Measurements from ENCODE around the gene SH3BGRL. TPM values are rescaled to one million over a fixed set of nuclear protein-coding genes. Genes with fewer than 3 reads are reported as not detected.
"Not testable (repeated sequence)": the region's sequence is repeated elsewhere in the genome, so short reads cannot be mapped to it uniquely, and the experiment has no call there.

SH3BGRL gene
- total RNA-seq, 1 experiment from 2014 or later = 54.4 TPM

GRCh38 chrX:81305240-81305639 lies 103.3 kb downstream of the SH3BGRL start:
- Histone ChIP-seq H3K36me3 (ENCODE audit: insufficient read depth, low read length, poor library complexity, severe bottlenecking) (no peaks in the 10 kb centered on the region), H3K27ac (ENCODE audit: low read depth, low read length, poor library complexity, severe bottlenecking) (no peak overlapping the region), H3K4me3 (ENCODE audit: low read depth, low read length, poor library complexity, severe bottlenecking) (no peak overlapping the region), H3K27me3 (replicated peaks; ENCODE audit: insufficient read depth, low read depth, low read length, poor library complexity) (no peaks in the 10 kb centered on the region), H3K9me3 (ENCODE audit: low read depth, low read length, poor library complexity, severe bottlenecking) (no peaks in the 10 kb centered on the region), H3K4me1 (ENCODE audit: insufficient read depth, low read length, poor library complexity, severe bottlenecking) (no peaks in the 10 kb centered on the region)
- DNase-seq (ENCODE audit: low spot score) = no peak
- TF ChIP-seq, protein P1, sequence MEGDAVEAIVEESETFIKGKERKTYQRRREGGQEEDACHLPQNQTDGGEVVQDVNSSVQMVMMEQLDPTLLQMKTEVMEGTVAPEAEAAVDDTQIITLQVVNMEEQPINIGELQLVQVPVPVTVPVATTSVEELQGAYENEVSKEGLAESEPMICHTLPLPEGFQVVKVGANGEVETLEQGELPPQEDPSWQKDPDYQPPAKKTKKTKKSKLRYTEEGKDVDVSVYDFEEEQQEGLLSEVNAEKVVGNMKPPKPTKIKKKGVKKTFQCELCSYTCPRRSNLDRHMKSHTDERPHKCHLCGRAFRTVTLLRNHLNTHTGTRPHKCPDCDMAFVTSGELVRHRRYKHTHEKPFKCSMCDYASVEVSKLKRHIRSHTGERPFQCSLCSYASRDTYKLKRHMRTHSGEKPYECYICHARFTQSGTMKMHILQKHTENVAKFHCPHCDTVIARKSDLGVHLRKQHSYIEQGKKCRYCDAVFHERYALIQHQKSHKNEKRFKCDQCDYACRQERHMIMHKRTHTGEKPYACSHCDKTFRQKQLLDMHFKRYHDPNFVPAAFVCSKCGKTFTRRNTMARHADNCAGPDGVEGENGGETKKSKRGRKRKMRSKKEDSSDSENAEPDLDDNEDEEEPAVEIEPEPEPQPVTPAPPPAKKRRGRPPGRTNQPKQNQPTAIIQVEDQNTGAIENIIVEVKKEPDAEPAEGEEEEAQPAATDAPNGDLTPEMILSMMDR (conservative IDR thresholded peaks at IDR 0.05; ENCODE audit: low read depth, low read length) = no peak
- TF ChIP-seq EZH2 (IDR thresholded peaks at IDR 0.05; ENCODE audit: borderline replicate concordance, low read depth, low read length, poor library complexity, severe bottlenecking) = no peak
- intact Hi-C loops (cut with micrococcal nuclease; ENCODE audit: unreplicated experiment) = no loop called here
- no TSS peak for BruUV-seq (replicated peaks)
- ChIA-PET POLR2A (ENCODE audit: low non-redundant PET) (no interaction called here), CTCF (no interaction called here)

GRCh38 chrX:81308086-81308829 lies 106.4 kb downstream of the SH3BGRL start:
- no peaks in the 10 kb centered on the region for H3K9me3 ChIP-seq (ENCODE audit: low read depth, low read length, poor library complexity, severe bottlenecking)
- no peaks in the 10 kb centered on the region for H3K27me3 ChIP-seq (replicated peaks; ENCODE audit: insufficient read depth, low read depth, low read length, poor library complexity)
- no TSS peak for BruUV-seq (replicated peaks)
- DNase-seq (ENCODE audit: low spot score) = no peak
- no peaks in the 10 kb centered on the region for H3K4me1 ChIP-seq (ENCODE audit: insufficient read depth, low read length, poor library complexity, severe bottlenecking)
- intact Hi-C loops (cut with micrococcal nuclease; ENCODE audit: unreplicated experiment) = no loop called here
- H3K36me3 ChIP-seq (ENCODE audit: insufficient read depth, low read length, poor library complexity, severe bottlenecking) = no peaks in the 10 kb centered on the region
- CTCF ChIA-PET = no interaction called here
- H3K4me3 ChIP-seq (ENCODE audit: low read depth, low read length, poor library complexity, severe bottlenecking) = no peak overlapping the region
- POLR2A ChIA-PET (ENCODE audit: low non-redundant PET) = no interaction called here
- H3K27ac ChIP-seq (ENCODE audit: low read depth, low read length, poor library complexity, severe bottlenecking) = no peak overlapping the region
- no peak for TF ChIP-seq EZH2 (IDR thresholded peaks at IDR 0.05; ENCODE audit: borderline replicate concordance, low read depth, low read length, poor library complexity, severe bottlenecking)
- TF ChIP-seq, protein P1 (conservative IDR thresholded peaks at IDR 0.05; ENCODE audit: low read depth, low read length) = no peak

- BruUV-seq (replicated peaks) = no TSS peak
- Histone ChIP-seq H3K27ac (ENCODE audit: low read depth, low read length, poor library complexity, severe bottlenecking) (no peak overlapping the region), H3K4me3 (ENCODE audit: low read depth, low read length, poor library complexity, severe bottlenecking) (no peak overlapping the region), H3K27me3 (replicated peaks; ENCODE audit: insufficient read depth, low read depth, low read length, poor library complexity) (no peaks in the 10 kb centered on the region), H3K4me1 (ENCODE audit: insufficient read depth, low read length, poor library complexity, severe bottlenecking) (no peaks in the 10 kb centered on the region), H3K36me3 (ENCODE audit: insufficient read depth, low read length, poor library complexity, severe bottlenecking) (no peaks in the 10 kb centered on the region), H3K9me3 (ENCODE audit: low read depth, low read length, poor library complexity, severe bottlenecking) (no peaks in the 10 kb centered on the region)
- intact Hi-C loops (cut with micrococcal nuclease; ENCODE audit: unreplicated experiment) = no loop called here
- no peak for DNase-seq (ENCODE audit: low spot score)
- CTCF ChIA-PET = no interaction called here
- TF ChIP-seq EZH2 (IDR thresholded peaks at IDR 0.05; ENCODE audit: borderline replicate concordance, low read depth, low read length, poor library complexity, severe bottlenecking) = no peak
- TF ChIP-seq, protein P1 (conservative IDR thresholded peaks at IDR 0.05; ENCODE audit: low read depth, low read length) = no peak
- POLR2A ChIA-PET (ENCODE audit: low non-redundant PET) = no interaction called here
Observed at GRCh38 chrX:81316163-81316562, 114.3 kb downstream of the SH3BGRL start.

DNA sequence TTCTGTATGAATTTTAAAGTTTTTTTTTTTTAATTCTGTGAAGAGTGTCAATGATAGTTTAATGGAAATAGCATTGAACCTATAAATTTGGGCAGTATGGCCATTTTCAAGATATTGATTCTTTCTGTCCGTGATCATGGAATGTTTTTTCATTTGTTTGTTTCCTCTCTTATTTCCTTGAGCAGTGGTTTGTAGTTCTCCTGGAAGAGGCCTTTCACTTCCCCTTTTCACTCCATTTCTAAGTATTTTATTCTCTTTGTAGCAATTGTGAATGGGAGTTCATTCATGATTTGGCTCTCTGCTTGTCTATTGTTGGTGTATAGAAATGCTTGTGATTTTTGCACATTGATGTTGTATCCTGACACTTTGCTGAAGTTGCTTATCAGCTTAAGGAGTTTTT lies 129.8 kb downstream of the SH3BGRL start:
- DNase-seq (ENCODE audit: low spot score); H3K9me3 ChIP-seq (ENCODE audit: low read depth, low read length, poor library complexity, severe bottlenecking); BruUV-seq (replicated peaks); H3K4me1 ChIP-seq (ENCODE audit: insufficient read depth, low read length, poor library complexity, severe bottlenecking); POLR2A ChIA-PET (ENCODE audit: low non-redundant PET); H3K27me3 ChIP-seq (replicated peaks; ENCODE audit: insufficient read depth, low read depth, low read length, poor library complexity); CTCF ChIA-PET; intact Hi-C loops (cut with micrococcal nuclease; ENCODE audit: unreplicated experiment); H3K4me3 ChIP-seq (ENCODE audit: low read depth, low read length, poor library complexity, severe bottlenecking); H3K36me3 ChIP-seq (ENCODE audit: insufficient read depth, low read length, poor library complexity, severe bottlenecking); H3K27ac ChIP-seq (ENCODE audit: low read depth, low read length, poor library complexity, severe bottlenecking): not testable (repeated sequence)

Data from A673 (cell line).